Suppressor macrophage treated with lipopolysaccharide for 4 hours (primary cell): ENCODE results near the gene ADARB1.

Source experiments
- DNase-seq: peaks from one replicate; pipeline ENCODE4 v3.0.0-alpha.2; 2020

Gene ADARB1

DNA sequence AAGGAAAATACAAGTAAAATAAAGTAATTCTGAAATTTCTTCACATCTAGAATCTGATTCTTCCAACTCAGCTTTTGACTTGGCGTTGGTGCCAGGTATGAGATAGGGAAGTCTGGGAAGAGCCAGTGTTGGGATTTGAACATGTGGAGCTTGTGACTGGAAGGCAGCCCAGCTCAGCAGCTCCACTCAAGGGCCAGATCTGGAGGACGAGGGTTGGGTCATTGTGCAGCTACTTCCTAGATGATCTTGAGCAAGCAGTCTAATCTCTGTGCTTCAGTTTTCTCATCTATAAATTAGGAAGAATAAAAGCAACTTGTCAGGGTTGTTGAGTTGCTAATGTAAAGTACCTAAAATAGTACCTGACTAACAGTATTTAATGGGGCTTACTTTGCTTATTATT, 5.0 kb downstream of the ADARB1 start:
- peak; percentile 27 for DNase-seq

DNA sequence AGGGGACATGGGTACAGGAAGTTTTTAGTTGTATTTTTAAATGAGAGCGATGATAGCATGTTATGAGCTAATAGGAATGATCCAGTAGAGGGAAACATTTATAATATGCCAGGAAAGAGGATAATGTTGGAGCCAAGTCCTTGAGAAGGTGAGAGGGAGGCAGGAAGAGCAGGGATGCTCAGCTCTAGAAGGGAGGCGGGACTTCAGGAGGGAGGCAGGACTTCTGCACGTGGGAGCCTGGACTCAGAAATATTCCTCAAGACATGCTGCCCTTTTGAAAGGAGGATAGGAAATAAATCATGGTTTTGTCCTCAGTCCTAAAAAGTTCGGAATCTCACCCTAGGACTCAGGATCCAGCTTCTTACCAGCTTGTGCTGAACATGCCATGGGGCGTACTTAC, 5.9 kb downstream of the ADARB1 start:
- DNase-seq = no peak

DNA sequence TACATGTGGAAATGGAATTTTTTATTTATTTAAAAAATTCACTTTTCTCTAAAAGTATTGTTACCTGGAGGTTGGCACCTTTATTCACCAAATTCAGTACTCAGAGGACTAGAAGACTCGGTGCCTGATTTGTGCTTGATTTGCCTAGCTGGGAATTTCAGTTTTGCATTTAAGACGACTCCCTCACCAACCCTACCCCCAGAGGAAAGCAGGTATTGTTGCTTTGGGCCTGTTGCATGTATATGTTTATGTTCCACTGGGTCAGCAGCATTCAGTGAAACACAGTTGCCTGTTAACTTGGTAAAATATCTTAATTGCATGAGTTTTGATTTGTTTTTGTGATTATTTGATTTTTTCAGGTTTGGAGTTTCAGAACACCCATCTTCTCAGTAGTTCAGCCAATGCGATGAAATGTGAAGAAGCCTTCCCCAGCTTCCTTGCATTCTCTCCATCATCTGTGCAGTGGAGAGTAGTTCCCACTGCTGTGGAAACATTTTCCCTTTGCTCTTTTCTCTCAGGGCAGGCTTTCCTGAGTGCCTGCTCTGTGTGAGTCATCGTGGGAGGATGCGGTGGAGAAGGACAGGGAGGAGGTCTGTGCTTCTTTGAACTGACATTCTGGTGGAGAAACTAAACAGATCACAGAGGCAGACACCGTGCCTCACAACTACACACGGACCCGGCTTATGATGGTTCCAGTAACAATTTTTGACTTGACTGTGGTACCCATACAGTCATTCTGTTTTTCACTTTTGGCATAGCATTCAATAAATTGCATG, 6.4 kb downstream of the ADARB1 start:
- peak; percentile 20 for DNase-seq

DNA sequence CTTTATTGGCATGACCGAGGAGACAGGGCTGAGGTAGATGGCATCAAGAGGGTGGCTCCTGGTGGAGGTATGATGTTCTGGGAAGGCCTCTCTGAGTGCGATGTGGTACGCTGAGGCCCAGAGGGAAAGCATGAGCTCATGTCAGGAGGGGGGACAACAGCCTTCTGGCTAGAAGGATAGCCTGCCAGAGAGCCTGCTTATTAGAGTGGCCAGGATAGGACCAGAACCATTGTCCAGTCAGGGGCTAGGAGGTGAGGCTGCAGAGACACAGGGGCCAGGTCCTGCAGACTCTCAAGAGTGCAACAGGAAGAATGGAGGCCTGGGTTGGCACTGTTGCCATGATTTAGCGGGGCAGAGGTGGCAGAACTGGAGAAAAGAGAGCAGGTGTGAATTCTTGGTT, 7.3 kb downstream of the ADARB1 start:
- DNase-seq = no peak

DNA sequence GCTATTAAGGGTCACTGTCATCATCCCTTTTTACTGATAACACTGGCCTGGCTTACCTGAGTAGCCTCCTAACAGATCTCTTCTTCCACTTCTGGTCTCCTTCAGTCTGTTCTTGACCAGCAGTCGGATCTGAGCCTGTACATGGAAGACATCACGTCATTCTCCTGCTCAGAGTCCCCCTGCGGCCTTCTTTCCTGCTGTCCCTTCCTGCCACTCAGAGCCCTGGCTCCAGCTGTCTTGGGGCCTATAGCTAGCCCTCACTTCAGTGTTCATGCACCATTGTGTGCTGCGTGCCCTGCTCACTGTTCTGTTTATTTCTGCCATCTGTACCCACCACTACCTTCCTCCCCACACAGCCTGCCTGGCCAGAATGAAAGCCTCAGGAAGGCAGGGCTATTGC, 8.4 kb downstream of the ADARB1 start:
- no peak for DNase-seq

DNA sequence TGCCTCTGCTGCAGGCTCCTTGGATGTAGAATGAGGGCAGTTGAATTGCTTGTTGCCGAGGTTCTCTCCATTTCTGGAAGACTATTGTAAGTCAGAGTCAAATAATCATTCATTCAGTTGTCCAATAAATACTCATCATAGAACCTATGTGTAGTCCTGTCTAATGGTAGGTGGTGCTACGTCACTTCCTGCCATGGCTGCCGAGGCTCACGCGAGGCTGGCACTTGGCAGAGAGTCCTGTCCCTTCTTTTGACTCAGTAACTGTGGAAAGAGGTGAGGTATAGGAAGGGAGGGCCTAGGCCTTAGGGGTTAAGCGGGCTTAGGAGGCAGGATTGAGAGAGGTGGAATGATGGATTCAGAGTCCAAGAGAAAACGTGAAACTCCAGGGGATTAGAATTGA, 9.7 kb downstream of the ADARB1 start:
- DNase-seq = no peak

DNA sequence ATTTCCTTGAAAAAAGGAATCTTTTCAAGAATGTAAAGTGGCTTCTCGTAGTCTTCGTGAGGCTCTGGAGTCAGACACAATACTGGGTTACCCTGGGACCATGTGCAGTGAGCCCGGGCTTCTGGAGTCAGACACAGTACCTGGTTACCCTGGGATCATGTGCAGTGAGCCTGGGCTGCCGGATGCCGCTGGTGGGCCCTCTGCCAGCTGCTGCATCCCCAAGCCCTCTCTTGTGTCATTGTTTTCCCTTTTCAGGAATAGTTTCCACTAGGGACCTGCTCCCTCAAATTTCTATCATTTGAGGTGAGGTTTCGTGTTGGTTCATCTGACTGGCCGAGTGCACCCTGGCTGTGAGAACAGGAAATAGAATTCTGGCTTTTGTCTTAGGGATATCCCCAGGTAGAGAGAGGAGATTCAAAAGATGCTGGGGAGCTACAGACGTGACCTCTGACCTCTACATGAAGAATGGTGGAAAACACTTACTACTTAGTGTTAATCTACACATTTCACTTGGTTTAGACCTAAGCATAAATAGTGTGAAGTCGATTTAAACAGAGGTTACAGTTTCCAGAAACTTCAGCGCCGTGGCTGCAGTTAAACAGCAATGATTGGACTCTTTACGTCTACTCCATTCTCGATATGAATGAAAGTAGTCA, 10.6 kb downstream of the ADARB1 start:
- no peak for DNase-seq

DNA sequence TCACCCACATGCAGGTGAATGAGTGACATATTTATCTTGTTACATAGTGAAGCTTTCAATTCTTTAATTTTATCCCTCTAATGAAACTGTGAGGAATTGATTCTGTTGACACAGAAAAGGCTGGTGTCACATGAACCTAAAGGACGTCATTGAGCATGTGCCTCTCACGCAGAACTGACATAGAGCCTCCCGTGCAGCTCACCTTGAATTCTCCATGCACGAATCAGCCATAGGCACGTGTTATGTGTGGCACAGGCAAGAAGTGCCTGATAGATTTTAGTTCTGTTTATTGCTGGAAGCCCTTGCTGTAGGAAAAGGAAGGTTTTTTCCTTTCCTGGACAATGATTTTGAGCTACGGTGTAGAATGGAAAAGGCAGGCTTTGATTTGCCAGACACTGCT, 11.3 kb downstream of the ADARB1 start:
- no peak for DNase-seq

DNA sequence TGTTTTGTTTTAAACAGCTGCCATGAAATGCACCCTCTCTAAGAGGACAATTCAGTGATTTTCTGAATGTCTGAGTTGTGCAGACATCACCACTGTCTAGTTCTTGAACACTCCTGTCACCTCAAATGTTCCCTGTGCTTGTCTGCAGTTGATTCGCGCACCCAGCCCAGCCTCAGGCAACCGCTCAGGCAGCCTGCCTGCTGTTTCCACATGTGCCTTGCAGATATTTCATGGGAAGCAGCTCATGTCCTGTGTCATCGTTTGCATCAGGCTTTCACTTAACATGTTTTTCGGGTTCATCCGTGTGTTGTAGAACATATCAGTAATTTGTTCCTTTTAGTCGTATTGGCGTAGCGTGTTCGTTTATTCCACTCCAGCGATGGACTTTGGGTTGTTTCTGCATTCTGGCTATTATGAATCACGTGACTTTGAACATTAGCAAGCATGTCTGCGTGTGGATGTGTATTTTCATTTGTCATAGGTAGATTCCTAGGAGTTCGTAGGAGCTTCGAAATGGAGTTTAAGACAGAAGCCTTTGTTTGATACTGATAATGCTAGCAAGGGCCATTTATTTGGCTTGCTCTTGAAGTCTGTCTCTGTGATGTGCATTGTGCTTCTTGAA, 12.1 kb downstream of the ADARB1 start:
- no peak for DNase-seq

DNA sequence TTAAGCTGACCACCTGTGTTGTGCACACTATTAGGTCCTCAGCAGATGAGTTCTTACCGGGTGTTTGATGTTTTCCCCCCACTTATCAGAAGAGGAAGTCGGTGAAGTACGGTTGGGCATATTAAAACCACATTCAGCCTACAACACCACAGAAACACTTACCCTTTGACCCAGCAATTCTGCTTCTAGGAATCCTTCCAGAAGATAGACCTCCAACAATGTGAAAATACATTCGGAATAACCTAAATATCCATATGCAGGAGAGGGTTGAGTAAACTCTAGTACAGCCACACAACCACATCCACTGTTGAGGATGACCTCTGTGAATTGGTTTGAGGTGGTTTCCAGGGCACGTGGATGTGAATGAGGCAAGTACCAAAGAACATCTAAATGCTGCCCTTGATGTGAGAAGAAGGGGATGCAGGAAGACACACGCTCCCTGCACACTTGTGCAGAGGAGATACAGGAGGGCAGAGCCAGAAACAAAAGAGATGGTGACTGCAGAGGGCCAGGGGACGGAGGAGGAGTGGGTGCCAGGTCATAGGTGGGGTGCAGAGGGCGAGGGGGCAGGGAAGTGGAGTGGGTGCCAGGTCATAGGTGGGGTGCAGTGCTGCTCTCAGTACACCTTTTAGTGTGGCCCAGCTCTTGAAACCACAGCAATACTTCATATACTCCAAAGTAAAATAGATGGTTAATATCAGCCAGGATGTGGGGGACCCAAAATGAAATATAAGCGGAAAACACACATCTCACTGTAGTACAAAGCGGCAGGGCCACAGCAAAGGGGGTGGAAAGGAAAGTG, 12.8 kb downstream of the ADARB1 start:
- no peak for DNase-seq

DNA sequence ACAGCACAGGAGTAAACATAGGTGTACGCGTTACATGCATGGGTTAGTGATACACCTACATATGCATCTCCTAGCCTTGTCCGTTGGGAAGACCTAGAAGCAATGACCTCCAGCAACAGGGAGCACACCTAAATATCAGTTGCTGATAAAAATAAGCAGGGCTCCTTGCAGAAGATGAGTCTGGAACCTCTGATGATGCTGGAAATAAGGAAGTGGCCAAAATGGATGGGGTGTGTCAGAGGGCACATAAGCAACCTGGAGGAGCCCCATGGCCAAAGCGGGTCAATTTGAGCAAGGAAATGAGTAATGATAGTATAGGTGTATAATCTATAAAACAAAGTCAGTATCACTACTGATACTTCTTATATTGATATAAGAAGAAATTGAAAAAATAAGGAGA, 13.7 kb downstream of the ADARB1 start:
- DNase-seq = no peak

DNA sequence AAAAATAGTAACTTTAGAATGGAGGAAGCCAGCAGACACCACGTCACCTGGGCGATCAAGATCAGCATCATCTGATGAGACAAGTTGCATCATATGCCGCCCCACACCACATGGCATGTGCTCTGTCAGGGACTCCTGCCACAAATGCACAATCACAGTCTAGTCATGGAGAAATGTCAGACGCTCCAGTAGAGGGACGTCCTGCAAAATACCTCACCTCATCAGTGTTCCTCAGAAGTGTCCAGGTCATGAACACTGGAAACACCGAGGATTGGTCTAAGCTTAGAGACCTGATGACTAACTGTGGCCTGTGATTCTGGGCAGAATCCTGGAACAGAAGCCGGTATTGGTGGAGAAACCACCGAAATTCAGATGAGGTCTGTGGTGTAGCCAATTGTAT, 14.3 kb downstream of the ADARB1 start:
- DNase-seq = no peak

DNA sequence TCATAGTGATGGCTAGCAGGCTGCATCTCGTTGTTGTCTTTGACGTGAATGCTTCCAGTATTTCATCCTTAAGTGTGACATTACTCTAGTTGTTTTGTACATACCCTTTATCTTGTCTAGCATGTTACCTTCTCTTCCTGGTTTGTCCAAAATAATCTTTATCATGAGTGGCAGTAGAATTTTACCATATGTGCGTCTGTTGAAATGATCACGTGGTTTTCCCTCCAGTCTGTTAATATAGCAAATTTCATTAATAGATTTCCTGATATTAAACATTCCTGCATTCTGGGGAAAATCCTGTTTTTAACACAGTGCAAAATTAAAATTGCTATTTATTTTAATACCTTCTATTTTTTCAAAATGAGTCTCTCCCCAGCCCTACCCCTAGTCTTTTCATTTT, 15.6 kb downstream of the ADARB1 start:
- no peak for DNase-seq

DNA sequence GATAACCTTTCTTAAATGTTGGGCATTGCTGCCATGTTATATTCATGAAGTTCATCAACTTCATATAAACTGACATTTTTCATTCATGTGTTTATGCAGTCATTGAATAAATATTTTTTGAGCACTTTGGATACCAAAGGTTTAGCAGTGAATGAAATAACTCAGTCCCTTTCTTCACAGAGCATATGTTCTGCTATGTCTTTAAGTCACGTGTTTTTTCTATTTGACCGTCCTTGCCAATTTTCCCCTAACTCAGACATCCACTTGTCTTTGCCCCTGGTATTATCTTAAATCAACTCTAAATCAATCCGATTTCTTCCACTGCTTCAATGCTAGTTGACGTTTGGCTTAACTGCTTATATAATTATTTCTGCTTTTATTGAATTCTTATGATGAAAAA, 16.6 kb downstream of the ADARB1 start:
- DNase-seq = no peak

DNA sequence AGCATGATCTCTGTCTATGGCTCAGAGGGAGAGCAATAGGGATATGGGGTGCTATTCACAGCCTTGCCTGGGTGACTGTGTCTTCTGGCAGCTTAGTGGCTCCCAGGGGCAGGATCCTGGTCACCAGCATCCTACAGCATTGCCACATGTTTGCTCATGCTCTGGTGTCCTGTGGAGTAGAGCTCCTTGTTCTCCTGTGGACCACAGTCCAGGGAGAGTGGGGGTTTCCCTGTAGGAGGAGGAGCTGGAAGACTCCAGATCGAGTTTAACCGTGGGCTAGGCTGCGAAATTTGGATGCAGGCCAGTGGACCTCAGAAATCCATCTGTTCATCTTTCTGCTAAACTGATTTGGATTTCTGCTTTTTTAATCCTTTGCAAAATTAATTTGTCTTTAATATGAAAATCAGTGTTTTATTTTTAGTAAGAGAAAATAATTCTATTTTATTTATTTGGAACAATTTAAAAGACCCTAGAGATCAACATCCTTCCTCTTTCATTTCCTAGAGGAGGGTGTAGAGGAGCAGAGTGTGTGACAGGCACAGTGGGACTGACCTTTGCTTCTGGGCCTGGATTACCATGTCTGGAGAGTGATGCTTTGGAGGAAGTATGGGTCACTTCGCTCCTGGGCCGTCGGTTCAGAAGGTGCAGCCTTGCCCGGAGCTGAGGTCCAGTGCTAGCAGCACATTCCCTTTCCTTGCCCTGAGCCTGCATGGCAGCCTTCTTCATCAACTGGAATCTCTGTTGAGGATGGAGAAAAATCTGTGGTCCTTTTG, 17.4 kb downstream of the ADARB1 start:
- DNase-seq = no peak

DNA sequence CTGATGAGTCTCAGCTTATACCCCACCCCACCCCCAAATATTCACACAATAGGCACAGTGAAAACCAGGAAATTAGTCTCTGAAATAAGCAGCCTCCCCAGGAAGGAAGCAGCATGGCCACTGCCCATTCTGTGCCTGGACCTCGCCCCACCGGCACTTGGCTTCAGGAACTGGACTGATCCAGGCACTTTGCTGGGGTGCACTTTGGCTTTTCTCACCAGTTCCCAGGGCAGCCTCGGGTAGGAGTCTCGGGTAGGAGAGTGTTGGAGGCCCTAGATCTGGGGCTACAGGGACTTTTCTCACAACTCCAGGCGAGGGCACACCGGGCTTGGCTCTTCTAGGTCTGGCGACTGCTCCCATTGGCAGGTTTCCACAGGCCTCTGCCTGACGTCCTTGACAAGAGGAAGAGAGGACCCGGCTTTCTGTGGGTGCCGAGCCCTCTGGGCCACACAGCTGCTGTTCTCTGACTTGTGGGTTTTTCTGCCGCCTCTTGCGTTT, 18.7 kb downstream of the ADARB1 start:
- DNase-seq = no peak

DNA sequence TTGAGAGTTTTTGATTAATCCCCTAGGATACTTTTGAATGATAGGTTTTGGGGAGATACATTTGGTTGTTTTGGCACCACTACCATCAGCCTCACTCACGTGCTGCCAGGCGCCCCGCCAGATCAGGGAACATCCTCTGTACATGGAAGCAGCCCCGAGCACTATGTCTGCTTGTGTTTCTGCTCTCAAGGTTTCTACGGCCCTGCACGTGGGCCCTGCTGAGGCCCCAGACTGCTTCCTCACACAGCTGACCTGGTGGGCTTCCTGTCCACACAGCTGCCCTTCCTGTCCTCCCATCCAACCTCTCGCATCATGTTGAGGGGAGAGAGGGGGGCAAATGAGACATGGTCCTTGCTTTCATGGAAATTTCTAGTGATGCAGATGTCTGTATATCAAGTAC, 20.0 kb downstream of the ADARB1 start:
- no peak for DNase-seq

DNA sequence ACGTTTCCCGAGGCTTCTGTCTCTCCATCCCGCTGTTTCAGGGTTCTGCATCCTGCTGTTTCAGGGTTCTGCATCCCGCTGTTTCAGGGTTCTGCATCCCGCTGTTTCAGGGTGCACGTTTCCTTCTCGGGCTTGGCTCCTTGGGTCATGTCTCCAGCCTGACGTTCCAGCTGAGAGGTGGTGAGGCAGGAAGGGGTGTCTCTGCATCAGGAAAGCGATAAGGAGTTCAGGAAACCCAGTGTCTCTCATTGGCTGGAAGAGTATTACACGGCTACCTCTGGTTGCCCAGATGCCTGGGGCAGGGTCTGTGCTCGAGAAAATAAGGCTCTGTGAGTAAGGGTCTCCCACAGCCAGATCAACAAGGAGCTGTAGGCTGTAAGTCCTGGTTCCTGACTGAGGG, 21.1 kb downstream of the ADARB1 start:
- no peak for DNase-seq

DNA sequence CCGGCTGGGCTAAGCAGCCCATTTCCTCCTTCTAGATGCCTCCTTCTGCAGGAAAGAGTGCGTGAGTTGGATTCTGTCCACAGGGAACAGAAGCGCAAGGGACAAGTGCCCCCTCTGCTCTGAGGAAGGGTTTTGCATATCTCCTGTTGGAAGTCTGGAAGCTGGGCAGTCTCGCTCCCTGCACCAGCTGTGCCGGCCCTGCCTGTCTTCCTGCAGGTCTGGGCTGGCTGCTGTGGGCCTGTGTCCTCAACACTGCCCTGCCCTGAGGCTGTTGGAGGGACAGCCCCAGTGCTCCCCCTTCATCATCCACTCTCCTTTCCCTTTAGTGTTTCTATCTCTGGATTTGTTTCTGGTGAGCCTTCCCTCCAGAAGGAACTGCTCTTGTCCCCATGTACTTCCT, 21.8 kb downstream of the ADARB1 start:
- DNase-seq = no peak

DNA sequence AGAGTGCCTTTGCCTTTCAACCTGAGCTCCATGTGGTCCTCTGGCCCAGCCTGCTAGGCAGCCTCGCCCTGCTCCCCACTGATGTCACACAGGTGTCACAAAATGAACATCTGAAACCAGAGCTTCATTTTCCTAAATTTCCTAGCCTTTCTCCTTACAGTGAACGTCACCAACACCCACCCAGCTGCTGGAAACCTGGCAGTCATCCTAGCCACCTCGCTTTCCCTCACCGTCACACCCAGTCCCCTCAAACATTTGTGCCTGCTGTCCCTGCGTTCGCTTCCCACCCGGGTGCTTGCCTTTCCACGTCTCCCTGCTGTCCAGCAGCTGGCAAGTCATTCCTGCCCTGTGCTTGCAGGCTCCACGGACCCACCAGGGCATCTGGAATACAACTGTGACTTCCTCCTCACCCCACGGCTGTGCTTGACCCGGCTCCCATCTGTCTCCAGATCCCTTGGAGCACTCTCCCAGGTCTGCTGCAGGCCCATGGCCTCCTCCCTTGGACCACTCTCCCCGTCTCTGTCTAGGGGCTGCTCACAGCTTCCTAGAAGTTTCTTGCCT, 23.5 kb downstream of the ADARB1 start:
- no peak for DNase-seq

DNA sequence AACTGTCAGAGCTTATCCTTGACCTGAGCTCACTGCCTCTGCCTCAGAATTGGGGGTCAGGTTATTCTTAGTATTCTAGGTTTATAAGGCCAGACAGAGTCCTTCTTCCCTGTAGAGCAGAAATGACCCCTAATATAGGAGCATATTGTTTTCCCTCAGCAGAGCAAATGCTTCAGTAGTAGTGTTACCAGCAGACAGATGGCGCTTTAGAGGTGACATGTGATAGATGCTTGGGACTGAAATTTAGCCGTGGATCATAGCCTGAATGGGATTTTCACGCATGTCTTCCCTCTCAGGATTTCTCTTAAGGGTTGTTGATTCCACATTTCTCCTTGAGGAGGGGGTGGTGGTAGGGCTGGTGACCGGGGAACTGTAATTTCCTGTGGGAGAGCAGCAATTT, 24.5 kb downstream of the ADARB1 start:
- DNase-seq = no peak

DNA sequence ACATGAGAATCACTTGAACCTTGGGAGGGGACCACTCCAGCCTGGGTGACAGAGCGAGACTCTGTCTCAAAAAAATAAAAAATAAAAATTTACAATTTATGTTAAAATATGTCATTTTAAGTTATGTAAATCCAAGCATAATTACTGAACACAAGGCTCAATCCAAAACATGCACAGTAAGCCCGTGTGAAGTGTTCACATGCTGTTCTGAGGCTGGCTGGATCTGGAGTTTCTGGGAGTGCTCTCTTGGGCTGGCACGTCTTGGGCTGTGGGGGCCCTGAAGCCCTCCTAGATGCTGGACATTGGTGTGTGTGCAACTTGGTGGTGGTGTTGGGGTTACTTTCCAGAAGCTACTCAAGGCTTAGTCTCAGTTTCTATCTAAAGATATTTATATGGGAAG, 25.2 kb downstream of the ADARB1 start:
- no peak for DNase-seq
